GM18907 (cell line): ENCODE measurements around the gene CALML5.

Experiments used
- ATAC-seq: cut with Tn5 transposase; IDR thresholded peaks from one replicate; pipeline ENCODE4 v1.9.1; 2021; ENCODE audit warnings: mild to moderate bottlenecking, moderate library complexity; ENCODE audit not compliant: unreplicated experiment

CALML5 gene

GRCh38 chr10:5467634-5468255 lies 31.6 kb downstream of the CALML5 start:
- no peak for ATAC-seq

GRCh38 chr10:5467207-5467535 lies 32.2 kb downstream of the CALML5 start:
- ATAC-seq = no peak

GRCh38 chr10:5466451-5467206 lies 32.7 kb downstream of the CALML5 start:
- no peak for ATAC-seq

DNA sequence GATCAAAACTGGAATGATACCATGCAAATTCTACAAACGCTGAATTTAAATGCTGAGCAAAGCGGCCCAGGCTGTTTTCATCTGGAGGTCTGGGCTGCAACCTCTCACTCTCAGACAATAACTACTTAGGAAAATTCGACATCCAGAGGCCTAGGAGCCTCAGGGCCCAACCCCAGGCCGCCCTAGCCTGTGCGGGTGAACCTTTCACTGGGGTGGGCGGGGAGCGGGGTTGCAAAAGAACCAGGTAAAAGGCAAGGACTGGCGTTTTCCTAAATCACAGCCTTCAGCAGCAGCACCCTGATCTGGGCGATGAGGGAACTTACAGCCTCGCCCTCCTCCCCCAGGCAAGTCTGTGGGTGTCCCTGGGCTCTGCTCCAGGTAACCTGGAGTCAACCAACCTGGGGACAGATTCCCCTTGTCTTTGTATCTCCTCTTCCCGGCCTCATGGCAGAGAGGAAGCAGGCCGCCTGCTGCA lies 33.4 kb downstream of the CALML5 start:
- no peak for ATAC-seq

DNA sequence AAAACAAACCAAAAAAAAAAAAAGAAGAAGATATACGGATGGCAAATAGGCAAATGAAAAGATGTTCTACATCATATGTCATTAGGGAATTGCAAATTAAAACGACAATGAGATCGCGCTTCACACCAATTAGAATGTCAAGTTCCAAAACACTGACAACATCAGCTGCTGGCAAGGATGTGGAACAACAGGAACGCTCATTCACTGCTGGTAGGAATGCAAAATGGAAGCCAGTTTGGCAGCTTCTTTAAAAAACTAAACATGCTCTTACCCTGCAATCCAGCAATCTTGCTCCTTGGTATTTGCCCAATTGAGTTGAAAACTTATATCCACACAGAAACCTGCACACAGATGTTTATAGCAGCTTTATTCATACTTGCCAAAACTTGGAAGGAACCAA lies 34.8 kb downstream of the CALML5 start:
- ATAC-seq = no peak

GRCh38 chr10:5462841-5463293 lies 36.5 kb downstream of the CALML5 start:
- no peak for ATAC-seq

GRCh38 chr10:5461914-5462840 lies 37.2 kb downstream of the CALML5 start:
- ATAC-seq = no peak

DNA sequence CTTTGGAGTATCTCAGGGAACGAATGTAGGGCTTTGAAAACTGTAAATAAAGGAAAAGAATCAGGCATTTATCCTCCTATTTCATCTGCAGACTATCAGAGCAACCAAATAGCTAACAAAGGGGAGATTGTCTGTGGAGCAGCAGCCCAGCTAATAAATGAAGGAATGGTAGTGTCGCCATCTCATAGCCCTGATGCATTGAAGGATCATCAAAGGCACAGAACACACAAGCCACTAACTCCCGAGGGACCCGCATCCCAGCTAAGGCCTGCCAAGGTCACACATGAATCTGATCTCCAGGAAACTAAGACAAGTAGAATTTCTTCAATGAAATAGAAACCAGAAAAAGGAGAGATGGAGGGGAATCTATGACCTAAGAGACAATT lies 38.2 kb downstream of the CALML5 start:
- no peak for ATAC-seq

- ATAC-seq = no peak
These were observed 38.7 kb downstream of the CALML5 start for GRCh38 chr10:5460468-5461202.

DNA sequence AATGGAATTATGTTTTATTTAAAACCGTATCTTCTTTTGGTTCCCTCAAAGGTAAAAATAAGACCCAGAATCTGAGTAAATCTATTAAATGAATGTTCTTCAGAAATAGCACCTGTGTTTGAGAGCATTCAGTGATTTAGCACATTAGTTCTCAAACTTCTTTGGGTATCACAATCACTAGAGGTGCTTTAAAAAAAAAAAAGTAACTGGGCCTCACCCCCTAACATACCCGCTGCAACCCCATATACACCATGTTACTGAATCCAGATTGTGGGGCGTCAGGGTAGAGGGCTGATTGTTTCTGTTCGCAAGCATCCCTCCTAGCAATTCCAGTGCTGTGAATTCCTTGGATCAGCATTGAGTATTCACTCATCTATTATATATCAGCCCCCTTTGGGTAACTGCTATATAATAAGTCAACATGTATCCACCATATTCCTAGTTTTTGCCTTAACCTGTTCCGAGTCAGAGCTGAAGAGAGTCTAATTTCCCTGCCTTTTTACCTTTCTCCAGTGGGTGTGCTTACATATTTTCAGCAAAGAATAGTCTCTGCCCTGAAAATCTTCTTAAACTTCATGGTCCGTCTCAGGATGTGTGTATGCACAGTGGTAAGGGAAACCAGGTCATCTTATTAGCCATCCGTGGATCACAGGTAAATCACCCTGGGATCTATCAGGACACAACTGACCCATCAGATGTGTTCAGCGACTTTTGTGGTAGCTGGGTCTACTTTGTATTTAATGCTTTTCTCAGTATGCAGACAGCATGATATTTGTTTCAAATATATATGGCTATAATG lies 40.2 kb downstream of the CALML5 start:
- ATAC-seq = no peak

GRCh38 chr10:5458425-5458824 lies 40.9 kb downstream of the CALML5 start:
- ATAC-seq = no peak

DNA sequence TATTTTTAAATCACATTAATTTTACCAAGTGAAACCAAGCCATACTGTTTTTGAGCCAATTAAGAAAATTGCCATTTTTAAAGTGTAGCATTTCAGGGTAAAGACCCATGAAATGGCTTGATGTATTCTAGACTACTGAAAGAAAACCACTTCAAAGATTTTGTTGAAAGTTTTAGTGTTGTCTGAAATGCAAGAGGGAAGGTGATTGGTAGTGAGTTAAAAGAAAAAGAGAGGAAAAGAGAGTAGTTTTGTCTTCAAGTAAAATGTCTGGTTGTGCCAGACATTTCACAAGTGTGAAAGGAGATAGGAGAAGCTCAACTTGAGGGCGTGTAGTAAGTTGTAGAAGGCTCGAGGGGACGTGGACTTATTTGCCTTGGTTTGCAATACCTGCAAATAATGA lies 41.6 kb downstream of the CALML5 start:
- ATAC-seq = no peak

GRCh38 chr10:5456563-5456962 lies 42.8 kb downstream of the CALML5 start:
- ATAC-seq = no peak

DNA sequence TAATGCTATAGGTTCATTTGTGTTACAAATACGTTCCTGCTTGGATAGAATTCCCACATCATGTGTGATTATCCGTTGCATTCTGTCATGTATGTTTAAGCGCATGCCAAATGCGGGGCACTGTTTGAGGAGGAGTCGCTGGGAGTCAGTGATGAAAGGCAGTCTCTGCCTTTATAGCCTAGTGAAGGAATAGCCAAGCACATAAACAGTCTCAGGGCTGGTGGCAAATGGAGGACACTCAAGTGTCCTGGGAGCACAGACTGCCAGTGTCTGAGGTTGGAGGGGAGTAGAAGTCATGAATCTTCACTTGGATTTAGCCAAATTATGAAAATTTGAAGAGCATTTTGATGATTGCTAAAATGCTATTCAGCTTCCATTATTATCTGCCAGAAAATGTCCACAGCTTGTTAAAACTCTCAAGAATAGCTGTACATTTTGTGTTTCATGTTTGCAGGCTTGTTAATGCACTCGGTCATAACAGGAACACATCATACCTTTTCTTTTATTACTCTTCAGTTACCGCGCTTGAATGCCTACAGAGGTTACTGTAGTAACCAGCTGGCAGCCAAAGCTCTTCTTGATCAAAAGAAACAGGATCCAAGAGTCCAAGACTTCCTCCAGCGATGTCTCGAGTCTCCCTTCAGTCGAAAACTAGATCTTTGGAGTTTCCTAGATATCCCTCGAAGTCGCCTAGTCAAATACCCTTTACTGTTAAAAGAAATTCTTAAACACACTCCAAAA lies 45.5 kb downstream of the CALML5 start:
- ATAC-seq = no peak

GRCh38 chr10:5450605-5451384 lies 48.6 kb downstream of the CALML5 start:
- ATAC-seq = no peak

DNA sequence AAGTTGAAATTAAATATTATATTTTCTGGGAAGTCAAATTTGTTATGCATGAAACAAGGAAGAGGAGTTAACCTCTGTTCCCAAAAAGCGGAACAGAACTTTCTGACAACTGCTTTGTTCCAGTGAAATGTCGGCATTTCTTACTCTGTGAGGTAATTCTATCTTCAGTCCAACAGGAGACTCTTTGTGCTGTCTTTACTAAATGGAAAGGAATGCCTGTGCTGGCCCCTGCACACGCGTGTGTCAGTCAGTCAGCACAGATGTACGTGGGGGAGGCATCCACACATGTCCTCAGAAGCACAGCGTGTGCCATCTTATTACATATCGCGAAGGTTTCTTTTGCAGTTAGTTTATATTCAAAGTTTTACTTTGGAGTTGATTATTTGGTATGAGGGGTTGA lies 49.5 kb downstream of the CALML5 start:
- no peak for ATAC-seq

DNA sequence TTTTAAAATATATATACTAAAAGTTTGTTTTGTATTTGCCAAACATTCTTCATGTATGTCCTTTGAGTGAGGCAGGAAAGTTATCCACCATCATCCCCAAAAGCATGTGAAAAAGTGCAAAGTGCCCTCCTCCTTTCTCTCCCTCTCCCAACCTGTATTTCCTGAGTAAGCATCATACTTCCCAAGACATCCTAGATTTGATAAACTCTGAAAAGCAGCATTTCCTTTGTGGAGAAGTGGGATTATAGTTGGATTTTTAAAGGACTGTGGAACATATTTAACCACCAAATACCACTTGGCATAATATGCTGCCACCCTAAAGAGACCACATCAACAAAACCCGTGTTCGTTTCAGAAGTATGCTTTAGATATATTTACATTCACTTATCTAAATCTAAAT lies 50.1 kb downstream of the CALML5 start:
- no peak for ATAC-seq
